Neuronal stem cell (in vitro differentiated cells): ENCODE data around the gene TMA7B. TPM values are rescaled to one million over a fixed set of nuclear protein-coding genes. Genes with fewer than 3 reads are reported as not detected.

Experiments
- DNase-seq: peaks from one replicate; pipeline ENCODE4 v3.0.0-alpha.2; 2013; ENCODE audit warnings: low spot score
- H2AFZ ChIP-seq: one replicate; pipeline ENCODE4 v1.6.1; 2013; ENCODE audit warnings: mild to moderate bottlenecking, low read length, inconsistent platforms
- H2AK5ac ChIP-seq: 2 replicates; pipeline ENCODE4 v1.6.1; 2013; ENCODE audit warnings: low read depth, mild to moderate bottlenecking, inconsistent platforms, low read length, moderate library complexity, mixed read lengths
- H2BK120ac ChIP-seq: 2 replicates; pipeline ENCODE4 v1.6.1; 2013; ENCODE audit warnings: low read depth, mild to moderate bottlenecking, inconsistent platforms, low read length, moderate library complexity, mixed read lengths
- H2BK12ac ChIP-seq: one replicate; pipeline ENCODE4 v1.6.1; 2013; ENCODE audit warnings: low read length, inconsistent platforms
- H2BK15ac ChIP-seq: 2 replicates; pipeline ENCODE4 v1.6.1; 2013; ENCODE audit warnings: mild to moderate bottlenecking, low read length, inconsistent platforms, mixed read lengths
- H2BK5ac ChIP-seq: one replicate; pipeline ENCODE4 v1.6.1; 2013; ENCODE audit warnings: inconsistent platforms, mild to moderate bottlenecking, low read length, moderate library complexity
- H3K14ac ChIP-seq: one replicate; pipeline ENCODE4 v1.6.1; 2013; ENCODE audit warnings: low read length, inconsistent platforms
- H3K18ac ChIP-seq: 2 replicates; pipeline ENCODE4 v1.6.1; 2013; ENCODE audit warnings: low read length, inconsistent platforms
- H3K23ac ChIP-seq: 2 replicates; pipeline ENCODE4 v1.6.1; 2013; ENCODE audit warnings: low read depth, mild to moderate bottlenecking, mixed read lengths, low read length, inconsistent platforms; ENCODE audit not compliant: poor library complexity
- H3K27ac ChIP-seq: replicated peaks from 3 replicates; pipeline ENCODE4 v1.5.1; 2013; ENCODE audit warnings: low read length, inconsistent platforms
- H3K27me3 ChIP-seq, 3 experiments: 2 replicates each; pipeline ENCODE4 v1.6.1; 2013; ENCODE audit warnings: low read length in 3 of 3, mild to moderate bottlenecking in 2 of 3, inconsistent platforms in 1 of 3, low read depth in 1 of 3, mixed read lengths in 1 of 3, moderate library complexity in 1 of 3; ENCODE audit not compliant: control insufficient read depth in 3 of 3, insufficient read depth in 3 of 3
- H3K36me3 ChIP-seq, 2 donors: replicated peaks in 1 of 2; 2 replicates each; pipeline ENCODE4 v1.6.1; 2013; ENCODE audit warnings: low read length in 2 of 2; ENCODE audit not compliant: control insufficient read depth in 2 of 2, insufficient read depth in 2 of 2
- H3K4ac ChIP-seq: 2 replicates; pipeline ENCODE4 v1.6.1; 2013; ENCODE audit warnings: inconsistent platforms, mild to moderate bottlenecking, low read length, moderate library complexity
- H3K4me1 ChIP-seq, 2 donors: 1 replicate in 1 of 2; 2 replicates in 1 of 2; pipeline ENCODE4 v1.6.1; 2013; ENCODE audit warnings: low read length in 2 of 2, low read depth in 1 of 2; ENCODE audit not compliant: control insufficient read depth in 2 of 2, insufficient read depth in 1 of 2
- H3K4me2 ChIP-seq: one replicate; pipeline ENCODE4 v1.6.1; 2013; ENCODE audit warnings: mild to moderate bottlenecking, low read length, inconsistent platforms; ENCODE audit not compliant: insufficient read depth, poor library complexity, severe bottlenecking
- H3K4me3 ChIP-seq, 2 donors: 2 replicates each; pipeline ENCODE4 v1.5.1; 2013; ENCODE audit warnings: low read length in 2 of 2, mild to moderate bottlenecking in 2 of 2, inconsistent platforms in 1 of 2, moderate library complexity in 1 of 2
- H3K79me1 ChIP-seq: one replicate; pipeline ENCODE4 v1.6.1; 2013; ENCODE audit warnings: low read depth, mild to moderate bottlenecking, inconsistent platforms, low read length, moderate library complexity
- H3K9ac ChIP-seq: one replicate; pipeline ENCODE4 v1.6.1; 2013; ENCODE audit warnings: mild to moderate bottlenecking, low read depth, low read length, inconsistent platforms; ENCODE audit not compliant: poor library complexity
- H3K9me3 ChIP-seq, 2 donors: replicated peaks in 1 of 2; 2 replicates each; pipeline versions ENCODE3 to v1.6.1; 2013; ENCODE audit warnings: low read length in 2 of 2, mild to moderate bottlenecking in 2 of 2, inconsistent platforms in 1 of 2, low read depth in 1 of 2, mixed read lengths in 1 of 2, moderate library complexity in 1 of 2; ENCODE audit not compliant: control insufficient read depth in 2 of 2, insufficient read depth in 1 of 2
- H4K8ac ChIP-seq: one replicate; pipeline ENCODE4 v1.6.1; 2013; ENCODE audit warnings: low read depth, mild to moderate bottlenecking, inconsistent platforms, low read length, moderate library complexity
- H4K91ac ChIP-seq: one replicate; pipeline ENCODE4 v1.6.1; 2013; ENCODE audit warnings: low read length, low read depth, mild to moderate bottlenecking, inconsistent platforms; ENCODE audit not compliant: poor library complexity
- WGBS, 2 donors: extraction: QIAGEN DNeasy Blood & Tissue Kit; methylation state at CpG; one replicate each; pipeline ENCODE4 v1.1.7; 2013; ENCODE audit warnings: missing lambda C conversion rate in 2 of 2, mixed read lengths in 1 of 2; ENCODE audit not compliant: insufficient read length in 2 of 2, insufficient replicate concordance in 1 of 2; ENCODE audit errors: extremely low coverage in 2 of 2; 5-methylcytosine and 5-hydroxymethylcytosine counted together
- polyA plus RNA-seq, 2 experiments: library from polyadenylated mRNA; stranded (reverse); fragments of 200-250 nt; gene quantifications; one replicate each; pipeline ENCODE4 v1.2.3, GENCODE V29; 2013

TMA7B gene
- polyA plus RNA-seq (2013, experiment 1 of 2) = not detected
- polyA plus RNA-seq (2013, experiment 2 of 2) = not detected

DNA sequence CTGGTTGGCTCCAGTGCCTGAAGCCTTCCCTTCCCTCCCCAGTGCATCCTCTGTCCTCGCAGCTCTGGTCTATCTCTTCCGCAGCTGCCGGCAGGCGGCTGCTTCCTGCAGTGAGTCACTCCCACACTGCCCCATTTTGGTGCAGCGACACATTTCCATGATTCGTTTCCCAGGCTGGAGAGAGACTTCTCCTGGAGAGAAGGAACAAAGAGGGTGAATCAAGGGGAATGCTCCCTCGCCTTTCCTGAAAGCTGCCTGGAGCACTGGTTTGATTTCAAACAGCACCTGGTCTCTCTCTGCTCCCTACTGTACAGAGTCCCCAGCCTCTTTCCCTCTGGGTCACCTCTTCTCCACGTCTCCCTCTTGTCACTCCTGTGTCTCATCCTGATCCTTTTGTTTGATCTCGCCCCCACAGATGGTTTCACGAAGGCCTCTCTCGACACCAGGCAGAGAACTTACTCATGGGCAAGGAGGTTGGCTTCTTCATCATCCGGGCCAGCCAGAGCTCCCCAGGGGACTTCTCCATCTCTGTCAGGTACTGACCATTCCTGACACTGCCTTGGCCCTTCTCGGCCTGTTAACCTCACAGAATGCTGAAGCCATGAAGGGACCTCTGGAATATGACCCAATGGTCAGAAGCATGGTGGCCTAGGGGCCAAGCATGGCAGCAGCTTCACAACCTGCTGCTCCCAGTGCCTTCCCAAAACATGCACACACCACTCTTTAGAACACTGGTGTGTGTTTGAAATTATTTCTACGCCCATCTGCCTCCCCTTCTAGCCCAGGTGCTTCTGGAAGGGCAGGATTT lies at the start of gene TMA7B:
Gene TMA7B (plus strand): TSS at position 758 of the 808 bp plus-strand sequence. CDS start 3,978 bp downstream, outside the sequence.
- no CpG with 5 or more reads among the region's 14 CpGs for WGBS, 2 donors
- Histone ChIP-seq H3K27ac (no peak within 1 kb of the TSS), H2AK5ac (no peak within 1 kb of the TSS)

DNA sequence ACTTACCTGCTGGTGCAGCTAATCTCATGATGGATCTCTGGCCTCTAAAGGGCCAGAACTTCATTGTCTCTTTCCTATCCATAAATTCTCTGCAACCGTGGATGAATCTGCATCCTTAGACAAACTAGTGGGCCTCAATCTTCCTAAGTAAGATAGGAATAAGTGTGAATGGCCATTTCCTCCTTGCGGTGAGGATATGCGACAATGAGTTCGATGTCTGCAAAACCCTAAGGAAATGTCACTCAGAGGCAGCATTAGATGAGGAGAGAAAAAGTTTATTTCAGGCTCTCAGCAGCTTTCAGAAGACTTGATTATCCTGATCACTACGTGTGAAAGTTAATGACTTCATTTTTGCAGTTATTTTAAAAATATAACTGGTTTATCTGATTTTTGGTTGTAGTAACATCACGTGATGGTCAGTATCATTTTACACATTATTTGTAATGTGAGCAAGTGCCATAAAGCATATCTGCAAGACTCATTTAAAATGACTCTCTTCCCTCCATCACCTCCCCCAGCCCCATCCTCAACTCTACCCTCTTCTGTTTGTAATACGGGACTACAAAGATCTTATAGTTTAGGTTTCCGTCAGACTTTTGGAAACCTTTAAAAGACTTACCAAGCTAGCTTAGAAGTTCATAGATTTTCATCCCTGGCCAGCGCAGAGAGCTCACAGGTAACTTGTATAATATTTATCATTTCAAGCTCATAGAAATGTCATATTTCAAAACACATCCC lies 49.2 kb upstream of the TMA7B start:
- Histone ChIP-seq H3K23ac (no peak overlapping the region), H3K4me2 (no peak overlapping the region), H2BK120ac (no peak overlapping the region), H3K14ac (no peak overlapping the region), H3K27ac (no peak overlapping the region), H4K91ac (no peak overlapping the region), H3K36me3 (no peaks in the 10 kb centered on the region), H3K9me3 (no peaks in the 10 kb centered on the region), H3K79me1 (no peaks in the 10 kb centered on the region), H3K18ac (no peak overlapping the region), H3K4me1 (peaks cover 0 to 13% of the 10 kb centered on the region in 2 donors), H3K4ac (no peak overlapping the region), H2BK12ac (no peak overlapping the region), H3K4me3 (no peak overlapping the region), H2AK5ac (no peak overlapping the region), H3K27me3 (peaks cover 0 to 3% (median 0%) of the 10 kb centered on the region in 3 experiments), H2BK5ac (no peak overlapping the region), H2BK15ac (no peak overlapping the region), H3K9ac (no peak overlapping the region), H4K8ac (no peak overlapping the region), H2AFZ (no peak overlapping the region)
- WGBS, 2 donors = no CpG with 5 or more reads among the region's 9 CpGs
- no peak for DNase-seq

More for the DNA sequence above, at the start of gene TMA7B:
- H3K4me1 ChIP-seq = peaks cover 0 to 7% of the 10 kb centered on the region in 2 donors
- H2BK120ac ChIP-seq = no peak within 1 kb of the TSS
- H3K4ac ChIP-seq = peak within 1 kb of the TSS; percentile 40
- peak within 1 kb of the TSS; percentile 43 for H2BK12ac ChIP-seq
- H4K91ac ChIP-seq = no peak within 1 kb of the TSS
- DNase-seq = no peak
- peak within 1 kb of the TSS; percentile 66 for H2BK15ac ChIP-seq
- no peaks in the 10 kb centered on the region for H3K79me1 ChIP-seq
- H3K9ac ChIP-seq = peak within 1 kb of the TSS; percentile 22
- no peak within 1 kb of the TSS for H2BK5ac ChIP-seq
- H3K36me3 ChIP-seq = no peaks in the 10 kb centered on the region
- no peak within 1 kb of the TSS for H3K4me2 ChIP-seq
- H2AFZ ChIP-seq = peak within 1 kb of the TSS; percentile 67
- no peak within 1 kb of the TSS for H3K14ac ChIP-seq
- H3K27me3 ChIP-seq = peaks cover 0 to 20% (median 0%) of the 10 kb centered on the region in 3 experiments
- H3K4me3 ChIP-seq = no peak within 1 kb of the TSS
- peak within 1 kb of the TSS; percentile 12 for H3K23ac ChIP-seq
- H3K9me3 ChIP-seq = no peaks in the 10 kb centered on the region
- H3K18ac ChIP-seq = peak within 1 kb of the TSS; percentile 36
- H4K8ac ChIP-seq = no peak within 1 kb of the TSS

DNA sequence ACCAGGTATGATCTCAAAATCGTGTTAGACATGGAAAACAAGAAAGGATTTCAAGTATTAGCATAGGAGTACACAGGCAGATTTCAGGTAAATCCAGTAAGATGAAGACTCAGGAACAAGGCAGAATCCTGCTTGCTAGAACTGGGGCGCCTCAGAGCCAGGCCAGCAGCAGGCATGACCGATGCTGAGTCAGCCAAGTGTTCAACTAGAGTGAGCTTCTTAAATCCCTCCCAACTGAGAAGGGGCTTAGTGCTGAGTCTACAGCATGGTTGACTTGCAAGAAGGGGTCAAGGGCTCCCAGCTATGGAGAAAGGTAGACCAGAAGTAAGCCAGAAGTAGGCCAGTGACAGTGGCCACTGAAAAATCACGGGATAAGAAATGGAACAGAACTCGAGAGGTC lies 46.9 kb upstream of the TMA7B start:
- no peak overlapping the region for H2BK12ac ChIP-seq
- no peak overlapping the region for H3K9ac ChIP-seq
- no peak overlapping the region for H3K23ac ChIP-seq
- no peaks in the 10 kb centered on the region for H3K36me3 ChIP-seq
- no peak overlapping the region for H4K91ac ChIP-seq
- H3K18ac ChIP-seq = no peak overlapping the region
- no peak overlapping the region for H3K27ac ChIP-seq
- no peak overlapping the region for H2AK5ac ChIP-seq
- H3K14ac ChIP-seq = no peak overlapping the region
- H2BK5ac ChIP-seq = no peak overlapping the region
- no peak for DNase-seq
- peaks cover 0 to 16% of the 10 kb centered on the region in 2 donors for H3K4me1 ChIP-seq
- no peak overlapping the region for H2BK120ac ChIP-seq
- H3K27me3 ChIP-seq = peaks cover 0 to 3% (median 0%) of the 10 kb centered on the region in 3 experiments
- H4K8ac ChIP-seq = no peak overlapping the region
- no peak overlapping the region for H3K4me2 ChIP-seq
- H3K4ac ChIP-seq = no peak overlapping the region
- H3K79me1 ChIP-seq = no peaks in the 10 kb centered on the region
- H3K9me3 ChIP-seq = no peaks in the 10 kb centered on the region
- H2AFZ ChIP-seq = no peak overlapping the region
- H2BK15ac ChIP-seq = no peak overlapping the region
- no peak overlapping the region for H3K4me3 ChIP-seq
- WGBS, 2 donors = no CpG with 5 or more reads among the region's 5 CpGs

DNA sequence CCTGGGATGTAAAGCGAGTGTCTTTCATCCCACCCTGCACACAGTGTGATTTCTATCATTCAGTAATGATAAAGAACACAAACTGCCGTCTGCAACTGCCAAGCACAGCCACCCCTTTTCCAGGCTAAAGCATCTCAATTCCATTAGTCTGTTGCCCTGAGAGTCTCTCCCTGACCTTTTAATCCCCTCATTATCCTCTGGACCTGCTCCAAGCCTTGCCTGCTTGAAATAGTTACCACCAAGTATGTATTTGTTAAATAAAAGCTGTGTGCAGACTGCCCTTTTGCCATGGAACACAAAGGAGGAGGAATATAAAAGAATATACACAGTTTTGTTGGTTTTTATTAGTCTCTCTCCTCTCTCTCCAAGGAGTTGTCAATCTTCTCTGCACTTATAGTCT lies 46.3 kb upstream of the TMA7B start:
- Histone ChIP-seq H3K14ac (no peak overlapping the region), H4K91ac (no peak overlapping the region), H2BK5ac (no peak overlapping the region), H3K23ac (no peak overlapping the region), H4K8ac (no peak overlapping the region), H3K9ac (no peak overlapping the region), H3K4ac (no peak overlapping the region), H3K79me1 (no peaks in the 10 kb centered on the region), H3K4me2 (no peak overlapping the region), H2BK120ac (no peak overlapping the region), H2AK5ac (no peak overlapping the region), H3K4me3 (no peak overlapping the region), H2BK12ac (no peak overlapping the region), H2BK15ac (no peak overlapping the region), H3K9me3 (no peaks in the 10 kb centered on the region), H3K4me1 (peaks cover 0 to 16% of the 10 kb centered on the region in 2 donors), H3K27me3 (peaks cover 0 to 3% (median 0%) of the 10 kb centered on the region in 3 experiments), H3K18ac (no peak overlapping the region), H3K27ac (no peak overlapping the region), H2AFZ (no peak overlapping the region), H3K36me3 (no peaks in the 10 kb centered on the region)
- DNase-seq = peak; percentile 61
- no CpG with 5 or more reads among the region's 2 CpGs for WGBS, 2 donors
